Measurements from ENCODE around the gene IFNL4.
"Not testable (repeated sequence)": the region's sequence is repeated elsewhere in the genome, so short reads cannot be mapped to it uniquely, and the experiment has no call there.

IFNL4 gene

GRCh38 chr19:39248806-39249205 is at the start of gene IFNL4:
IFNL4 (minus strand) TSS chr19:39248856.
- DNase-seq: no peak

GRCh38 chr19:39297931-39298634 is 49.4 kb upstream of the IFNL4 start:
- no peak for DNase-seq

DNA sequence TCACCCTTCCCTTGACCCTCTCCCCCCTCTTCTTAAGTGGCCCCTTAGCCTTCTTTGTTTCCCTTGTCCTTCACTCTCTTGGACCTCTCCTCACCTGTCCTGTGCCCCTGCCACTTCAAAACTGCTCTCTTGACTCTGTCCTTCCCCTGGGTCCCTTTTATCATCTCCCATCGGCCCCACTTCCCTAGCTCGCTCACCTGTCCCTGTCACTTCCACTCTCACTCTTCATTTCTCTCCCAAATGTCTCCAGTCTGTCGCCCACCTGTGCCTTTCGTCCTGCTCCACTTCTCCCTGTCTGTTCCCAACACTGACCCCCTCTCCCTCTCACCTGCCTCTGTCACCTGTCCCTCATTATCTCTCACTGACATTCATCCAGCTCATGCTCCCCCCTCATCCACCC is 48.2 kb upstream of the IFNL4 start:
- no peak for DNase-seq

DNA sequence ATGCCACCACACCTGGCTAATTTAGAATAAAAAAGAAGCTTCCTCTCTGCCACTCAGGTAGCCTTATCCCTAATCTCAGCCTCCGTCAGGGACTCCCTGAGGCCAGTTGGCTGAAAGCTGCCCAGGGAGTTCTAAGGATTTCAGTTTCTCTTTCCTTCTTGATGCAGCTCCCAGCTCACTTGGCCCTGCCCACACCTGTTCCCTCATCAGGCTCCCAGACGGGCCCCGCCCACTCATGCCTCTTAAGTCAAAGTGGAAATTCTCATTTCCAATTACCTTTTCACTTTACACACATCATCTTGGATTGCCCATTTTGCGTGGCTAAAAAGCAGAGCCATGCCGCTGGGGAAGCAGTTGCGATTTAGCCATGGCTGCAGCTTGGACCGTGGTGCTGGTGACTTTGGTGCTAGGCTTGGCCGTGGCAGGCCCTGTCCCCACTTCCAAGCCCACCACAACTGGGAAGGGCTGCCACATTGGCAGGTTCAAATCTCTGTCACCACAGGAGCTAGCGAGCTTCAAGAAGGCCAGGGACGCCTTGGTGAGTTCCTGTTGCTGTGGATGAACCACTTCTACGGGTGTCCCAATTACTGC is 47.5 kb upstream of the IFNL4 start, which contains the start of gene IFNL1:
IFNL1 (plus strand) TSS at position 353 of the 591 bp plus-strand sequence; CDS start at position 368, 15 bp downstream.
- DNase-seq: no peak

GRCh38 chr19:39293394-39293793 is 44.7 kb upstream of the IFNL4 start:
- DNase-seq: no peak

GRCh38 chr19:39284032-39284431 is 35.4 kb upstream of the IFNL4 start:
- no peak for DNase-seq

DNA sequence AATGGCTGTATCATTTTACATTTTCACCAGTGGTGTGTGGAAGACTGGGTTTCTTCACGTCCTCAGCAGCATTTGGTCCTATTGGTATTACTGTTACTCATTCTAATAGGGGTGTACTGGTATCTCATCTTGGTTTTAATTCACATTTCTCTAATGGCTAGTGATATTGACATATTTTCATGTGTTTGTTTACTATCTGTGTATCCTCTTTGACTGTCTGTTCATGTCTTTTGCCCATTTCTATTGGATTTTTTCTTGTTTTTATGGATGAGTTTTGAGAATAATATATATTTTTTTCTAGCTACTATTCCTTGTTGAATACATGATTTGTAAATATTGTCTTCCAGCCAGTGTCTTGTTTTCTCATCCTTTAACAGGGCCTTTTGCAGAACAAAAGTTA is 33.4 kb upstream of the IFNL4 start:
- DNase-seq: no peak

DNA sequence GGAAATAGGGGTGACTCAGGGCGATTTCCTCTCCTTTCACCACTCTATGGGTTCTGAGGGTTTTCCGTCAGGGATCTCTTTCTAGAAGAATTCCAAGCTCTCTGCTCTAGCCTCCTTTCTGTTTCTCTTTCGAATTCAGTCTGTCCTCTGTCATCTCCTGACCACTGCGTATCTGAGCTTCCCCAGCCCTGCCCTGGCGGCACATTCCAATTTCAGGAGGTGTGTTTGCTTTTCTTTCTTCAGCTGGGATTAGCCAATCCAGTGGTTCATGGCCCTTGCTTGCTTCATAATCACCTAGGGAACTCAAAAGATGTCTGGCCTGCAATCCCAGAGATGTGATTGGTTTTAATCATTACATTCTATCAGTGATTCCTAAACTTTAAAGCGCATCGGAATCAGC is 28.9 kb upstream of the IFNL4 start:
- DNase-seq: peak; percentile 7

DNA sequence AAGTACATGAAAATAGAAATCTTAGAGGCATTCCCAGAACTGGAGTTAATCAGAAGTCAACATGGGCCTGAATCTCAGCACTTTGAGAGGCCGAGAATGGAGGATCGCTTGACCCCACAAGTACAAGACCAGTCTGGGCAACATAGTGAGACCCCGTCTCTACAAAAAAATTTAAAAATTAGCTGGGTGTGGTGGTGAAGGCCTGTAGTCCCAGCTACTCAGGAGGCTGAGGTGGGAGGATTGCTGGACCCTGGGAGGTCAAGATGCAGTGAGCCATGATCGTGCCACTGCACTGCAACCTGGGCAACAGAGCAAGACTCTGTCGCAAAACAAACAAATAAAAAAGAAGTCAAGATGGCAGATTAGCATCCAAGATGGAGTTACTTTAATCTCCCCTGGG is 28.1 kb upstream of the IFNL4 start:
- DNase-seq: no peak

DNA sequence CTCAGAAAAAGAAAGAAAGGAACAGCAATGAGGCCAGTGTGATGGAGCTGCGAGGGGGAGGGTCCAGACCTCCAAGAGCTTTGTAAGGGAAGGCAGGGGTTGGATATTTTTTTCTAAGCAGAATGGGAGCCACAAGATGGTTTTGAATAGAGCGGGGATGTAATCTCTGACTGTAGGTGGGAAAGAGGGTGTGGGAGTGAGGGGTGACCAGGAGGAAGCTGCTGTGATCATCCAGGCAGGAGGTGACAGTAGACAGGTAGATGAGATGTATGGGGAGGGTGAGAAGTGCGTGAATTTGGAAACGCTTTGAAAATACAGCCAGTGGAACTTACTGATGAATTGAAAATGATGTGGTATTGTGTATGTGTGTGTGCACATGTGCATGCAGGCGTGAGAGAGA is 26.9 kb upstream of the IFNL4 start:
- no peak for DNase-seq

DNA sequence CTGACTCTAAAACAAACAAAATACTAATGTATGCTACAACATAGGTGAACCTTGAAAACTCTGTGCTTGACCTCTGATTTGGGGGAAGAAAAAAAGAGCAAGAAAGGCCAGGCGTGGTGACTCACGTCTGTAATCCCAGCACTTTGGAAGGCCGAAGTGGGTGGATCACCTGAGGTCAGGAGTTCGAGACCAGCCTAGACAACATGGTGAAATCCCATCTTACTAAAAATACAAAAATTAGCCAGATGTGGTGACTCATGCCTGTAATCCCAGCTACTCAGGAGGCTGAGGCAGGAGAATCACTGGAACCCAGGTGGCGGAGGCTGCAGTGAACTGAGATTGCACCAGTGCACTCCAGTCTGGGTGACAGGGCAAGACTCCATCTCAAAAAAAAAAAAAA is 25.2 kb upstream of the IFNL4 start:
- DNase-seq: not testable (repeated sequence)

DNA sequence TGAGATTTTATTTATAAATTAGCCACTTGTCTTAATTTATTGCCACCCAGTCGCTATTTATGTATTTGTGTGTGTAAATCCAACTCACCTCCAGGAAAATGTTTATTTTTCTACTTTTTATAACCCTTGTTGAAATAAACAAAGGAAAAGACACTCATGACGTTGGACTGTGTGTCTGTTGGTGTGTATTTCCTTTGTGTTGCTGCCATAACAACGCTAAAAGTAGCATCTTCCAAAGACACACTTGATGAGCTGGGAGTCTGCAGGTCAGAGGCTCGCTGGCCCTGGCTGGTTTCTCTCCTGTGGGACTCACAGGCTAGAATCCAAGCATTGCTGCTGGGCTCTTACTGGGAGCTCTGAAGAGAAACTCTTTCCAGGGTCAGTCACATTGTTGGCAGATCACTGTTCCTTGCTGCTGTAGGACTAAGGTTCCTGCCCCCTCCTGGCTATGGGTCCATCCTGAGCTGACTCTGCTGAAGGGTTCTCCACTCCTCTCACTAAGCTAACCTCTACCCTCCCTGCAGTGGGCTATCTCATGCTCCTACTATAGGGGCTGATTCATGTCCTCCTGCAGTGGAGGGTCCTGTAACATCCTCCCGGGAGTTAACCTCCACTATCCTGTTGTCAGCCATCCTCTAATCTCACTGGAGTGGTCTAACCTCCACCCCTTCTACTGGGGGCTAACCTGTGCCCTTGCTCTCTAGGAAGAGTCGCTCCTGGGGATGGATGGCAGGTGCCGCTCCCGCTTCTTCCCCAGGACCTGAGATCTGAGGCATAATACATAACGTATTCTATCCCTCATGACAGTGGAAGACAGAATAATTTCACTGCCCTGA is 21.6 kb upstream of the IFNL4 start:
- DNase-seq: no peak

GRCh38 chr19:39269369-39269768 is 20.7 kb upstream of the IFNL4 start:
- not testable (repeated sequence) for DNase-seq

GRCh38 chr19:39268531-39269223 is 20.0 kb upstream of the IFNL4 start:
- DNase-seq: not testable (repeated sequence)

DNA sequence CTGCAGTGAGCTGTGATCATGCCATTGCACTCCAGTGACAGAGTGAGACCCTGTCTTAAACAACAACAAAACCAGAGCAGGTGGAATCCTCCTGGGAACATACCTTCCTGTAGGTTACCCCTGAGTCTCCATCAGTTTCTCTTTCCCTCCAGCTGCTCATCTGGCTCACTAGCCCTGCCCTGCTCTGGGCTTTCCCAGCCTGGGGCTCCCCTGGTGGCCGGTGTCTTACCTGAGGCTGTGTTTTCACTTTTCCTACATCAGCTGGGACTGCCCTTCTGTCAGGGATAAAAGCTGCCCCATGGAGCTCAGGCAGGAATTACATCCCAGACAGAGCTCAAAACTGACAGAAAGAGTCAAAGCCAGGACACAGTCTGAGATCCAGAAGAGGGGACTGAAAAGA is 19.4 kb upstream of the IFNL4 start, which contains the start of gene IFNL2:
IFNL2 (plus strand) TSS at position 312 of the 400 bp plus-strand sequence. CDS start 173 bp downstream, outside the sequence.
- DNase-seq: not testable (repeated sequence)

DNA sequence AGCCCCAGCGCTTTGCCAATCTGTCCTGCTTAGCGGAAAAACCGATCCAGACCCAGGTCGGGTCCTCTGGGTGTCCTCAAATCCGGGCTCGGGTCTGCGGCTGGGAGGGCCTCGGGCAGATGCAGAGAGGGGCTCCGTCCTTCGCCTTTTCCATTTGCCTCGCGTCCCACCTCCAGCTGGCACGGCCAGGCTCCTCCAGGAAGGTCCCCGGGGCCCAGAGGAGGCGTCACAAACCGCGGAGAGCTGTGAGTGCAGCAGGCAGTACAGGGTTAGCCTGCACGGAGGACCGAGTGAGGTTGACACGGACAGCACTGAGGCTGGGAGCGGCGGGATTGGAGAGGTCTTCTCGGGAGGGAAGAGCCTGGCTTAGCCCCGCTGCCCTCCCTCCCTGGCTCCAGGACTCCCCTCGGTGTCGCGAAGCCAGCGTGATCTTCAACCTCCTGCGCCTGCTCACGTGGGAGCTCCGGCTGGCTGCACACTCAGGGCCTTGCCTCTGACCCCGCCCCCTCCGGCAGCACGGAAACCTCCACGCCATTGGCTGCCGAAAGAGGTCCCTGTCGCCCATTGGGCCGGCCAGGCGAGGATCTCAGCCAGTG is 16.8 kb upstream of the IFNL4 start:
- no peak for DNase-seq

DNA sequence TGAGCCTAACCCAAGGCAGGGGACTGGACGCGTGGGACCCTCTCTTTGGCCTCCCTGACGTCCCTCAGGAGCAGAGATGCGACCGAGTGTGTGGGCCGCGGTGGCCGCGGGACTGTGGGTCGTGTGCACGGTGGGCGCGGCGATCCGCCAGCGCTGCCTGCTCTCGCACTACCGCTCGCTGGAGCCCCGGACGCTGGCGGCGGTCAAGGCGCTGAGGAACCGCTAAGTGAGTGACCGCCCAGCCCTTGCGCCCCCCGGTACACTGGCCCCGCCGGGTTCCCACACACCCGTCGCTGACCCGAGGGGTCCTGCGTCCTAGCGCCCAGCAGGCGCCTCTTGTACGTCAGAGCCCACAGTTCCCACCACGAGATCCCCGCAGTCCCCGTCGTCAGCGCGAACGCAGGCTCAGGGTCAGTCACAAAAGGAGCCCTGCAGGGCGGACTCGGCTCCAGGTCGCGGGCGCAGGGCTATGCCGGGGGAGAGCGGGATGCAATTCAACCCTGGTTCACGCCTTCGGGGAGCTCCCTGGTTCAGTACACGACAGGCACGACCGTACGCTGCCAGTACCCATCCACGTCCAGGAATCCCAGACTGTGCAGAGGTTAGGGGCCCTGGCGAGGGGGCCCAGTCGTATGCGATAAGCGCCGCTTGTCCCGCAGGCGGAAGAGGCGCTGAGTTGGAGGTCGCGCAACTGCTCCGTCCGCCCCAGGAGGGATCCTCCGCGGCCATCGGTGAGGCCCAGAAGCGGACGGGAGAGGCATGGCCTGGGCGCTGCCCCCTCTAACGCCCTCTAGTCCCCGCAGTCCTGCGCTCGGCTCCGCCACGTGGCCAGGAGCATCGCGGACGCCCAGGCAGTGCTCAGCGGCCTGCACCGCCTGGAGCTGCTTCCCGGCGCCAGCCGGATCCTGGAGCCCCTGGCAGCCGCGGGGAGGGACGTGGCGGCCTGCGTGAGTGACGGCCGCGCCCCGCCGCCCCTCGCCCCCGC is 15.9 kb upstream of the IFNL4 start:
- DNase-seq: no peak

DNA sequence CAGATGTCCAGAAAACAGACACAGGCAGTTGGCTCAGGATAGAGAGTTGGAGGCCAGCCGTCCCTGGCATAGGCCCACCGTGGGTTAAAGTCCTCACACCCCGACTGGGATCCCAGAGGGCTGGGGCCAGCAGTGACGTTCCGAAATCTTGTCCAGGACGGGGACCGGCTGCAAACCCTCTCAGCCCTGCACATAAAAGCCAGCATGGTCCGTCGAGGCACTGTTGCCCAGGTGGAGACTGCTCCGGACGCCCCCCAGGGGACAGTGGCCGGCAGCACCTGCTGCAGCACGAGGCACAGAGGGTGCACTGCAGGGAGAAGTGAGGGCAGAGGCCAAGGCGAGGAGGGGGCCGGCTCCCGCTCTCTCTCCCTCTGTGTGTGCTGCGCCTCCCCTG is 15.3 kb upstream of the IFNL4 start:
- DNase-seq: no peak

- DNase-seq: no peak
These were observed 13.8 kb upstream of the IFNL4 start for GRCh38 chr19:39262496-39262895.

- DNase-seq: no peak
These were observed 13.0 kb upstream of the IFNL4 start for GRCh38 chr19:39261704-39262103.

DNA sequence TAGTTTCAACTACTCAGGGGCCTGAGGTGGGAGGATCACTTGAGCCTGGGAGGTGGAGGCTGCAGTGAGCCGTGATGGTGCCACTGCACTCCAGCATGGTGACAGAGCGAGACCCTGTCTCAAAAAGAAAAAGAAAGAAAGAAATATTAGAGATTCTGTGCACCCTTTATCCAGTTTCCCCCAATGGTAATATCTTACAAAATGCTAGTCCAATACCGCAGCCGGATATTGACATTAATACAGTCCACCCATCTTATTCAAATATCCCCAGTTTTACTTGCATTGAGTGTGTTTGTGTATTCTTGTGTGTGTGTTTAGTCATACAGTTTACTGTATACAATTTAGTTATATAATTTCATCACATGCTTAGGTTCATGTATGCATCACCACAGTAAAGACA is 8.6 kb upstream of the IFNL4 start:
- no peak for DNase-seq
